Measurements from ENCODE around the gene FAM168B.
"Not testable (repeated sequence)": the region's sequence is repeated elsewhere in the genome, so short reads cannot be mapped to it uniquely, and the experiment has no call there.

The FAM168B gene

GRCh38 chr2:131094463-131095281 is 1.4 kb upstream of the FAM168B start:
- no peak overlapping the region for H3K4me3 ChIP-seq (ENCODE audit: low read length)
- TF ChIP-seq, protein P1, sequence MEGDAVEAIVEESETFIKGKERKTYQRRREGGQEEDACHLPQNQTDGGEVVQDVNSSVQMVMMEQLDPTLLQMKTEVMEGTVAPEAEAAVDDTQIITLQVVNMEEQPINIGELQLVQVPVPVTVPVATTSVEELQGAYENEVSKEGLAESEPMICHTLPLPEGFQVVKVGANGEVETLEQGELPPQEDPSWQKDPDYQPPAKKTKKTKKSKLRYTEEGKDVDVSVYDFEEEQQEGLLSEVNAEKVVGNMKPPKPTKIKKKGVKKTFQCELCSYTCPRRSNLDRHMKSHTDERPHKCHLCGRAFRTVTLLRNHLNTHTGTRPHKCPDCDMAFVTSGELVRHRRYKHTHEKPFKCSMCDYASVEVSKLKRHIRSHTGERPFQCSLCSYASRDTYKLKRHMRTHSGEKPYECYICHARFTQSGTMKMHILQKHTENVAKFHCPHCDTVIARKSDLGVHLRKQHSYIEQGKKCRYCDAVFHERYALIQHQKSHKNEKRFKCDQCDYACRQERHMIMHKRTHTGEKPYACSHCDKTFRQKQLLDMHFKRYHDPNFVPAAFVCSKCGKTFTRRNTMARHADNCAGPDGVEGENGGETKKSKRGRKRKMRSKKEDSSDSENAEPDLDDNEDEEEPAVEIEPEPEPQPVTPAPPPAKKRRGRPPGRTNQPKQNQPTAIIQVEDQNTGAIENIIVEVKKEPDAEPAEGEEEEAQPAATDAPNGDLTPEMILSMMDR (conservative IDR thresholded peaks at IDR 0.05; ENCODE audit: low read depth, low read length): no peak
- no peak for DNase-seq (ENCODE audit: low read depth)

- DNase-seq (ENCODE audit: low read depth): no peak
- H3K4me3 ChIP-seq (ENCODE audit: low read length): peak overlapping the region; percentile 75
- TF ChIP-seq, protein P1 (conservative IDR thresholded peaks at IDR 0.05; ENCODE audit: low read depth, low read length): no peak
These were observed 619 bp upstream of the FAM168B start for GRCh38 chr2:131093696-131094462.

DNA sequence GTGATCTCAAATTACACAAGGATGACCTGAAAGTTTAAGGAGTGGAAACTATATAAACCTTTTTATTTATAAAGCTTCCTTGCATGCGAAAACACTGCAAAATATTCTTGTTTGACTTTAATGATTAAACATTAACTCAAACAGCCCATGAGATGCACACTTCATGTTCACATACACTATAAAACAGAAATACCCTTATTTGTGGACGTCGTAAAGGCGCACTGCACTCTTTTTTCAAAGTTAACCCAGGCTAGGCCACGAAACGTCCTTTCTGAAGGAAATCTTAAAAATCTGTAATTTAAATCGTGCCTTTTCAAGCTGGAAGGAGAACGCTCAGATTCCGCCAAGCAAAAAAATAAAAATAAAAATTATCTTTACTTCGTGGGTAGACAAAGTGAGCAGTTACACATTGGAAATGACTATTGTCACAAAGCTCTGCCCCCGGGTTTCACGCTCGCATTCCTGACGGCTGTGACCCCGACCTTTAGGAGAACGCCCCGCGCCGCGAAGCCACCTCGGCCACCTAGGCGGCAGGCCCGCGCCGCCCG is 728 bp downstream of the FAM168B start:
- DNase-seq (ENCODE audit: low read depth): no peak
- TF ChIP-seq, protein P1 (conservative IDR thresholded peaks at IDR 0.05; ENCODE audit: low read depth, low read length): no peak
- H3K4me3 ChIP-seq (ENCODE audit: low read length): peak overlapping the region; percentile 89

GRCh38 chr2:131085646-131086045 is 7.6 kb downstream of the FAM168B start:
- no peak overlapping the region for H3K4me3 ChIP-seq (ENCODE audit: low read length)
- TF ChIP-seq, protein P1 (conservative IDR thresholded peaks at IDR 0.05; ENCODE audit: low read depth, low read length): no peak

DNA sequence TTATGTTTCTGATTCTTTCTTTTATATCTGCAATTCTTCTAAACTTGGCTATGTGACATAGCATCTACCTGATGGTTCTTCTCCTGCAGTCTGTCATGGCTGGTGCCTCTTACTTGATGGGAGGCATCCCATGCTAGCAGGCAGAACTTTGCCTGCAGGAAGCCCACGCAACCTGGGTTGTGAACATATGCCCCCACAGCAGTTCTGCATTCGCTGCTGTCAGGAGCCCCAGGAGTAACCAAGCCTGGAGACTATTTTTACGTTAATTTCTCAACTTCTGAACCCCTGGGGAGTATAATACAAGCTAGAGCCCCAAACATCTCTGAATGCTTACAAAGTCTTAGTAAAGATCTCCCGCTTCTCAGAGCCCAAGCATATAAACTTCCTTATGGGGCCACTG is 12.1 kb downstream of the FAM168B start:
- TF ChIP-seq, protein P1 (conservative IDR thresholded peaks at IDR 0.05; ENCODE audit: low read depth, low read length): no peak
- no peak for DNase-seq (ENCODE audit: low read depth)
- no peak overlapping the region for H3K4me3 ChIP-seq (ENCODE audit: low read length)

More at GRCh38 chr2:131085646-131086045, 7.6 kb downstream of the FAM168B start:
- DNase-seq (ENCODE audit: low read depth): no peak

GRCh38 chr2:131079931-131080330 is 13.3 kb downstream of the FAM168B start:
- H3K4me3 ChIP-seq (ENCODE audit: low read length); DNase-seq (ENCODE audit: low read depth): not testable (repeated sequence)

DNA sequence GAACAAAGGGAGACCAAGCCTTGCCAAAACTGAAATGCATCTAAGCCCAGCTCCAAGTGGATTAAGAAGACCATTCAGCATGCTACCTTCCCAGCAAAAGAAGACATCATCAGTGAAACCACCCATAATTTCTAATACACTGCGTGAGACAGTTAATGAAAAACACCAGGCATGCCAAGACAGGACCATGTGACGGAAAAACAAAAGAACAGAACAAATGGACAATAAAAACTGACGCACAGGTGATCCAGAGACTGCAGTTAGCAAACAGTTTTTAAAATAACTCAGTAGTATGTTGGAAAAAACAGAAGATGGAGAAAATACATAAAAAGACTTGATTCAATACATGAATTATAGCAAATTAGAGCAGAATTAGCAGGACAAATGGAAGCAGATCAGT is 15.3 kb downstream of the FAM168B start:
- DNase-seq (ENCODE audit: low read depth): no peak
- TF ChIP-seq, protein P1 (conservative IDR thresholded peaks at IDR 0.05; ENCODE audit: low read depth, low read length): no peak
- H3K4me3 ChIP-seq (ENCODE audit: low read length): no peak overlapping the region

Measured in retinal pigment epithelial cell (primary cell).